Smooth muscle cell (in vitro differentiated cells): ENCODE results near the gene DOP1A. TPM values are rescaled to one million over a fixed set of nuclear protein-coding genes. Genes with fewer than 3 reads are reported as not detected.

Experiments
- DNase-seq: peaks from one replicate; lab custom pipeline; 2025; ENCODE audit not compliant: unreplicated experiment; lab: John Stamatoyannopoulos, UW
- H2AFZ ChIP-seq: fragments of 200-600 bp; sonication (generic); 2 replicates; pipeline ENCODE4 v1.6.0; 2016; ENCODE audit warnings: antibody characterized with exemption, low read depth, mild to moderate bottlenecking
- H3F3A ChIP-seq: fragments of 200-600 bp; sonication (generic); 2 replicates; pipeline ENCODE4 v1.6.0; 2017; ENCODE audit warnings: antibody characterized with exemption, low read depth
- H3K27ac ChIP-seq: fragments of 200-600 bp; sonication (generic); 2 replicates; pipeline ENCODE4 v1.5.1; 2016; ENCODE audit warnings: low read depth, mild to moderate bottlenecking
- H3K27me3 ChIP-seq: fragments of 200-600 bp; sonication (generic); 2 replicates; pipeline ENCODE4 v1.6.1; 2016; ENCODE audit warnings: low read depth, mild to moderate bottlenecking
- H3K36me3 ChIP-seq: fragments of 200-600 bp; sonication (generic); 2 replicates; pipeline ENCODE4 v1.5.1; 2016; ENCODE audit warnings: low read depth
- H3K4me1 ChIP-seq: fragments of 200-600 bp; sonication (generic); 2 replicates; pipeline ENCODE4 v1.5.1; 2016; ENCODE audit warnings: low read depth
- H3K4me2 ChIP-seq: fragments of 200-600 bp; sonication (generic); 2 replicates; pipeline ENCODE4 v1.6.0; 2016; ENCODE audit warnings: mild to moderate bottlenecking
- H3K4me3 ChIP-seq: fragments of 200-600 bp; sonication (generic); 2 replicates; pipeline ENCODE4 v1.5.1; 2016; ENCODE audit warnings: mild to moderate bottlenecking
- H3K79me2 ChIP-seq: fragments of 200-600 bp; sonication (generic); 2 replicates; pipeline ENCODE4 v1.6.0; 2016; ENCODE audit warnings: low read depth, mild to moderate bottlenecking
- H3K9ac ChIP-seq: fragments of 200-600 bp; sonication (generic); 2 replicates; pipeline ENCODE4 v1.6.0; 2016; ENCODE audit warnings: low read depth
- H3K9me3 ChIP-seq: fragments of 200-600 bp; sonication (generic); replicated peaks from 2 replicates; pipeline ENCODE4 v1.5.1; 2016; ENCODE audit warnings: low read depth
- H4K20me1 ChIP-seq: fragments of 200-600 bp; sonication (generic); 2 replicates; pipeline ENCODE4 v1.6.0; 2016; ENCODE audit warnings: low read depth
- WGBS: methylation state at CpG from one replicate; pipeline ENCODE4 v1.1.7; 2016; ENCODE audit warnings: low lambda C conversion rate; 5-methylcytosine and 5-hydroxymethylcytosine counted together
- polyA plus RNA-seq: library from polyadenylated mRNA; unstranded; fragments of >200 nt; fragmentation: Nextera tagmentation; extraction: Ambion mirVana; gene quantifications from 2 replicates; pipeline ENCODE4 v1.2.1, GENCODE V29; 2016
- total RNA-seq: library from RNA; depleted of rRNA; stranded (reverse); fragments of >200 nt; gene quantifications from 2 replicates; pipeline ENCODE4 v1.2.3, GENCODE V29; 2014
- TF ChIP-seq, protein P1 (sequence below): fragments of 200-600 bp; sonication (generic); IDR thresholded peaks from 2 replicates; pipeline ENCODE4 v1.5.1; 2017; ENCODE audit warnings: borderline replicate concordance, mild to moderate bottlenecking, antibody characterized with exemption; ENCODE audit not compliant: insufficient read depth, poor library complexity, severe bottlenecking

The DOP1A gene
- total and polyA plus RNA-seq, 2 experiments from 2014 or later = 0.93 to 11.0 TPM

DNA sequence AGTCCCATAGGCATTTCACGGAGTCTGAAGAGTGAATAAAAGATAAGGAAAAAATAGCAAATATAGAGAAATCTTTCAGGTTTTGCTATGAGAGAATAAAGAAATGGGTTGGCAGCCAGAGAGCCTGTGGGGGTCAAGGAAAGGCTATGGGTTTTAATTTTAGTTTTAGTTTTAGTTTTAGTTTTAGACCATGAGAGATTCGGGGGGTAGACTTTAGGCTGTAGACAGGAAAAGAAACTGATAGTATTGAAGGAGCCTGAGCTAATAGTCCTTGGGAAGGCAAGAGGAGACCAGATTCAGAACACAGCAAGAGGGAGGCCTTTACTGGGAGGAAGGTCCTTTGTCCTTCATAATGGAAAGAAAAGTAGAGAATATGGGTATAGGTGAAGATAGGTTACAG is 19.3 kb downstream of the DOP1A start:
- WGBS = 99% methylated on average over 2 of the region's 2 CpGs

GRCh38 chr6:83092756-83093399 is 25.4 kb downstream of the DOP1A start:
- Histone ChIP-seq H3F3A (no peaks in the 10 kb centered on the region), H3K4me1 (no peaks in the 10 kb centered on the region), H3K4me3 (no peak overlapping the region), H4K20me1 (peaks cover 4% of the 10 kb centered on the region), H3K4me2 (no peak overlapping the region), H3K79me2 (peaks cover 5% of the 10 kb centered on the region), H2AFZ (no peak overlapping the region), H3K9ac (no peak overlapping the region), H3K27me3 (no peaks in the 10 kb centered on the region), H3K36me3 (no peaks in the 10 kb centered on the region), H3K9me3 (no peaks in the 10 kb centered on the region), H3K27ac (no peak overlapping the region)
- WGBS = 86% methylated on average over 3 of the region's 3 CpGs
- no peak for DNase-seq
- TF ChIP-seq, protein P1, sequence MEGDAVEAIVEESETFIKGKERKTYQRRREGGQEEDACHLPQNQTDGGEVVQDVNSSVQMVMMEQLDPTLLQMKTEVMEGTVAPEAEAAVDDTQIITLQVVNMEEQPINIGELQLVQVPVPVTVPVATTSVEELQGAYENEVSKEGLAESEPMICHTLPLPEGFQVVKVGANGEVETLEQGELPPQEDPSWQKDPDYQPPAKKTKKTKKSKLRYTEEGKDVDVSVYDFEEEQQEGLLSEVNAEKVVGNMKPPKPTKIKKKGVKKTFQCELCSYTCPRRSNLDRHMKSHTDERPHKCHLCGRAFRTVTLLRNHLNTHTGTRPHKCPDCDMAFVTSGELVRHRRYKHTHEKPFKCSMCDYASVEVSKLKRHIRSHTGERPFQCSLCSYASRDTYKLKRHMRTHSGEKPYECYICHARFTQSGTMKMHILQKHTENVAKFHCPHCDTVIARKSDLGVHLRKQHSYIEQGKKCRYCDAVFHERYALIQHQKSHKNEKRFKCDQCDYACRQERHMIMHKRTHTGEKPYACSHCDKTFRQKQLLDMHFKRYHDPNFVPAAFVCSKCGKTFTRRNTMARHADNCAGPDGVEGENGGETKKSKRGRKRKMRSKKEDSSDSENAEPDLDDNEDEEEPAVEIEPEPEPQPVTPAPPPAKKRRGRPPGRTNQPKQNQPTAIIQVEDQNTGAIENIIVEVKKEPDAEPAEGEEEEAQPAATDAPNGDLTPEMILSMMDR = no peak

More for the DNA sequence above, 19.3 kb downstream of the DOP1A start:
- peaks cover 4% of the 10 kb centered on the region for H4K20me1 ChIP-seq
- no peak overlapping the region for H3K27ac ChIP-seq
- no peaks in the 10 kb centered on the region for H3K27me3 ChIP-seq
- H3K36me3 ChIP-seq = no peaks in the 10 kb centered on the region
- no peak overlapping the region for H3K4me2 ChIP-seq
- no peak overlapping the region for H3K9ac ChIP-seq
- no peak overlapping the region for H3K4me3 ChIP-seq
- H2AFZ ChIP-seq = no peak overlapping the region
- no peaks in the 10 kb centered on the region for H3K4me1 ChIP-seq
- TF ChIP-seq, protein P1 = no peak
- H3F3A ChIP-seq = no peaks in the 10 kb centered on the region
- H3K9me3 ChIP-seq = no peaks in the 10 kb centered on the region
- peaks cover 8% of the 10 kb centered on the region for H3K79me2 ChIP-seq
- no peak for DNase-seq

DNA sequence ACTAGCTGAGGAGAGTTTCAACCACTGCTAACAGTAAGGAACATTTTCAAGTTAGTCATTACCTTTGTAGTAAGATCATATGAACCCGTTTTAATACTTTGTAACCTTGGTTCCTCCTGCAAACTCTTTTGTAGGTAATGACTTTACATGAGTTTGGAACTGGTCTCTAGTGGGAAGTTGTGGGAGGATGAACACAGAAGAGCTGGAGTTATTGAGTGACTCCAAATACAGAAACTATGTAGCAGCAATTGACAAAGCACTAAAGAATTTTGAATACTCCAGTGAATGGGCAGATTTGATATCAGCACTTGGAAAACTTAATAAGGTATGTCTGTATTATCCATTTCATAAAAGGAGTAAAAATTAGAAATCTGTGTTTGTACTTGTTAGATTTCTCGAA is 29.3 kb downstream of the DOP1A start:
- Histone ChIP-seq H3K9me3 (no peaks in the 10 kb centered on the region), H3K36me3 (peaks cover under 1% of the 10 kb centered on the region), H2AFZ (no peak overlapping the region), H4K20me1 (no peaks in the 10 kb centered on the region), H3K27ac (no peak overlapping the region), H3F3A (no peaks in the 10 kb centered on the region), H3K4me3 (no peak overlapping the region), H3K9ac (no peak overlapping the region), H3K4me2 (no peak overlapping the region), H3K79me2 (peaks cover 5% of the 10 kb centered on the region), H3K4me1 (no peaks in the 10 kb centered on the region), H3K27me3 (no peaks in the 10 kb centered on the region)
- TF ChIP-seq, protein P1 = no peak
- DNase-seq = no peak
- WGBS = 86% methylated on average over 2 of the region's 2 CpGs

GRCh38 chr6:83097204-83097603 is 29.7 kb downstream of the DOP1A start:
- Histone ChIP-seq H3K79me2 (peaks cover 5% of the 10 kb centered on the region), H3F3A (no peaks in the 10 kb centered on the region), H3K4me3 (no peak overlapping the region), H3K27ac (no peak overlapping the region), H4K20me1 (no peaks in the 10 kb centered on the region), H3K4me2 (no peak overlapping the region), H3K36me3 (peaks cover 4% of the 10 kb centered on the region), H3K4me1 (no peaks in the 10 kb centered on the region), H3K27me3 (no peaks in the 10 kb centered on the region), H3K9ac (no peak overlapping the region), H3K9me3 (no peaks in the 10 kb centered on the region), H2AFZ (no peak overlapping the region)
- DNase-seq = no peak
- WGBS = 97% methylated on average over 2 of the region's 2 CpGs
- TF ChIP-seq, protein P1 = no peak
